A673 (cell line): ENCODE data around the gene MDM1. TPM values are rescaled to one million over a fixed set of nuclear protein-coding genes. Genes with fewer than 3 reads are reported as not detected.

Experiments used
- BruUV-seq: library from RNA; stranded (reverse); fragments of 400-500 nt; replicated peaks from 2 replicates; lab custom pipeline; 2021; lab: Mats Ljungman, UMichigan
- CTCF ChIA-PET: fragments of 300-600 bp; sonication (Branson Sonifier 250); formaldehyde crosslinking; loops from one replicate; lab custom pipeline; 2022; ENCODE audit warnings: antibody characterized with exemption; lab: Charles Lee
- POLR2A ChIA-PET: fragments of 300-600 bp; sonication (Branson Sonifier 250); formaldehyde crosslinking; loops from one replicate; lab custom pipeline; 2022; ENCODE audit warnings: antibody characterized with exemption; ENCODE audit not compliant: low non-redundant PET; lab: Charles Lee
- DNase-seq: peaks from one replicate; pipeline ENCODE4 v3.0.0-alpha.2; 2015; ENCODE audit warnings: low spot score
- H3K27ac ChIP-seq: fragments of 200-600 bp; sonication (generic); 2 replicates; pipeline ENCODE4 v1.5.1; 2016; ENCODE audit warnings: mixed run types, low read depth, mild to moderate bottlenecking, mixed read lengths, antibody characterized with exemption, low read length; ENCODE audit not compliant: poor library complexity, severe bottlenecking
- H3K27me3 ChIP-seq: fragments of 200-600 bp; sonication (generic); replicated peaks from 2 replicates; pipeline ENCODE4 v1.6.1; 2017; ENCODE audit warnings: mixed run types, low read depth, mild to moderate bottlenecking, mixed read lengths, antibody characterized with exemption, low read length; ENCODE audit not compliant: insufficient read depth, poor library complexity
- H3K36me3 ChIP-seq: fragments of 200-600 bp; sonication (generic); 2 replicates; pipeline ENCODE4 v1.6.1; 2016; ENCODE audit warnings: mixed run types, mild to moderate bottlenecking, mixed read lengths, antibody characterized with exemption, low read length; ENCODE audit not compliant: insufficient read depth, poor library complexity, severe bottlenecking
- H3K4me1 ChIP-seq: fragments of 200-600 bp; sonication (generic); 2 replicates; pipeline ENCODE4 v1.6.1; 2017; ENCODE audit warnings: mixed run types, mild to moderate bottlenecking, mixed read lengths, antibody characterized with exemption, low read length; ENCODE audit not compliant: insufficient read depth, poor library complexity, severe bottlenecking
- H3K4me3 ChIP-seq: fragments of 200-600 bp; sonication (generic); 2 replicates; pipeline ENCODE4 v1.5.1; 2016; ENCODE audit warnings: low read depth, mixed run types, mild to moderate bottlenecking, mixed read lengths, low read length; ENCODE audit not compliant: poor library complexity, severe bottlenecking
- H3K9me3 ChIP-seq: fragments of 200-600 bp; sonication (generic); 2 replicates; pipeline ENCODE4 v1.6.1; 2016; ENCODE audit warnings: mixed run types, low read depth, mild to moderate bottlenecking, mixed read lengths, antibody characterized with exemption, low read length; ENCODE audit not compliant: poor library complexity, severe bottlenecking
- CTCF ChIP-seq: fragments of 300-800, 200-600 bp; sonication (generic); conservative IDR thresholded peaks from 2 replicates; pipeline ENCODE4 v1.5.1; 2017; ENCODE audit warnings: low read depth, mild to moderate bottlenecking, antibody characterized with exemption, low read length, moderate library complexity, mixed read lengths
- EZH2 ChIP-seq: fragments of 200-600 bp; sonication (generic); IDR thresholded peaks from 2 replicates; pipeline ENCODE4 v1.6.1; 2017; ENCODE audit warnings: borderline replicate concordance, low read depth, mild to moderate bottlenecking, mixed read lengths, antibody characterized with exemption, low read length; ENCODE audit not compliant: poor library complexity, severe bottlenecking
- intact Hi-C: fragments of 100-400 bp; cut with micrococcal nuclease; formaldehyde crosslinking; loops from one replicate; pipeline ENCODE4 v1.10.0; 2022; ENCODE audit not compliant: unreplicated experiment
- total RNA-seq: library from RNA; stranded (reverse); gene quantifications from 2 replicates; pipeline ENCODE4 v1.2.3, GENCODE V29; 2021

The MDM1 gene
- total RNA-seq, 1 experiment from 2014 or later: 18.6 TPM

GRCh38 chr12:68334132-68334531, 2.0 kb upstream of the MDM1 start:
- Histone ChIP-seq H3K9me3 (no peaks in the 10 kb centered on the region), H3K36me3 (no peaks in the 10 kb centered on the region), H3K27ac (no peak overlapping the region), H3K27me3 (no peaks in the 10 kb centered on the region), H3K4me1 (no peaks in the 10 kb centered on the region), H3K4me3 (no peak overlapping the region)
- intact Hi-C loops: no loop called here
- no peak for TF ChIP-seq CTCF
- TF ChIP-seq EZH2: no peak
- ChIA-PET POLR2A (no interaction called here), CTCF (no interaction called here)
- BruUV-seq: no TSS peak
- peak; percentile 17 for DNase-seq

DNA sequence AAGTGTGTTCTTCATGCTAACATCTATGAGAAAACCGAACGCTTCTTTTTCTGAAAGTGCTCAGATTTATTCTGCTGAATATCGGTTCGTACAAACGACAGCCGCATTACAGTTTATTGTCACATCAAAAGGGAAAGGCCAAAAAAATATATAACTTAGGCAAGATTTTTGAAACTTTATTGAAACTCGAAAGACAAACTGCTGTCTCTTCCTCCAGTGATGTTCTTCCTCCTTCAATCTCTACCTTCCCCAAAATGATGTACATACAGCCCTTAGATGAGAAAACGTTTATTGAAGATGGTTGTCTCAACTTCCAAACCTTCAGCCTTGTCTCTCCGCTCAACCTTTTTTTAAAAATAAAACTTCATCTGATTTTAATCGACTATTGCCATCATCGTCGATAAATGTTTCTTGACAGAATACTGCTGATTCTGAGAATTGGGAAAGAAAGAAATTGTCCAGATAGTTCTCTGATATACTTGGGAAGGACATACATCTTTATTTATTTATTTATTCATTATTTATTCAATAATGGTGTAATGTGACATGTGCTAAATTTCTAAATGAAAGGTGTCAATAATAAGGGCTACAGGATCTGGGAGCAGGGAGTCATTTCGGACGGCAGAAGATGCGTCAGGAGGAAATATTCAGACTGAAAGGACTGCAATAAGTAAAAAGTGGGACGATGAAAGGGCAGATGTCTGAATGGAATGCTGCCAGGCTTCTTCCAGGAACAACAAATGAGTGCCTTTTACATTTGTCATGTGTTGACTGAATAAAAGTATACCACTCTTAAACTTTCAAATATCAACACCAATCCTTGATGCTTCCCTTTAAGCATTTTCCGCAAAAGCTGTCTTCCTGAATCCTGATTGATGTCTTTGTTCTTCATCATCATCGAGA, 817 bp upstream of the MDM1 start:
- Histone ChIP-seq H3K4me1 (no peaks in the 10 kb centered on the region), H3K27ac (no peak overlapping the region), H3K27me3 (no peaks in the 10 kb centered on the region), H3K4me3 (peak overlapping the region; percentile 75), H3K9me3 (no peaks in the 10 kb centered on the region), H3K36me3 (no peaks in the 10 kb centered on the region)
- intact Hi-C loops: no loop called here
- TF ChIP-seq EZH2 (no peak), CTCF (no peak)
- ChIA-PET CTCF (no interaction called here), POLR2A (no interaction called here)
- DNase-seq: no peak
- BruUV-seq: TSS peak; percentile 80

GRCh38 chr12:68331500-68331868, 678 bp downstream of the MDM1 start:
- BruUV-seq: no TSS peak
- no peak for TF ChIP-seq EZH2
- no peak for TF ChIP-seq CTCF
- H3K36me3 ChIP-seq: no peaks in the 10 kb centered on the region
- ChIA-PET CTCF (no interaction called here), POLR2A (interaction anchor here (0.7 kb wide), 1 partner anchor 99 kb away, joined by 3 read pairs; no protein-coding TSS in a partner anchor)
- peak overlapping the region; percentile 51 for H3K27ac ChIP-seq
- intact Hi-C loops: no loop called here
- peak overlapping the region; percentile 75 for H3K4me3 ChIP-seq
- H3K9me3 ChIP-seq: no peaks in the 10 kb centered on the region
- no peak for DNase-seq
- H3K4me1 ChIP-seq: no peaks in the 10 kb centered on the region
- H3K27me3 ChIP-seq: no peaks in the 10 kb centered on the region
